Fibroblast of skin of abdomen (primary cell): ENCODE results near the gene IQUB.
"Not testable (repeated sequence)": the region's sequence is repeated elsewhere in the genome, so short reads cannot be mapped to it uniquely, and the experiment has no call there.

Source experiments
- DNase-seq: peaks from one replicate; pipeline ENCODE4 v3.0.0-alpha.2; 2013

The IQUB gene

GRCh38 chr7:123407951-123408350 is 126.4 kb downstream of the IQUB start:
- not testable (repeated sequence) for DNase-seq
